SKM-1 (cell line): ENCODE results near the gene RUNX2.

Experiments used
- DNase-seq: peaks from one replicate; lab custom pipeline; 2025; ENCODE audit not compliant: unreplicated experiment; lab: John Stamatoyannopoulos, UW

The RUNX2 gene

DNA sequence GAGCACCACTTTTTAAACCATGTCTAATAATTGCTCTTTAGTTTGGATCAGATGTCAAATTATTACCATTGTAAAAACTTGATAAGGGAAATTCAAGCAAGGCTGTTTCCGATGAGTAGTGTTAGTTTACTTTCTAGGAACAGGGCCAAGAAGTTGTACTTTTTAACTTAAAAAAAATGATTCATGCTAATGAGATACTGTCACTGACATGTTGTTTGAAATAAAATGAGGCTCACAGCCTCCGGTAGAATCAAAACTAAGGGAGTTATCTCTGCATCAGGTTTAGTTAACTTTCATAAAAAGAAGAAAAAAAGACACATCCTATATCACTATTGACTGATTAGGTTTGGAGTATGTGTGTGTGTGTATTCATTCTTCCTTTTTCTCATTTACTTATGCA, 104.8 kb downstream of the RUNX2 start:
- DNase-seq: no peak

DNA sequence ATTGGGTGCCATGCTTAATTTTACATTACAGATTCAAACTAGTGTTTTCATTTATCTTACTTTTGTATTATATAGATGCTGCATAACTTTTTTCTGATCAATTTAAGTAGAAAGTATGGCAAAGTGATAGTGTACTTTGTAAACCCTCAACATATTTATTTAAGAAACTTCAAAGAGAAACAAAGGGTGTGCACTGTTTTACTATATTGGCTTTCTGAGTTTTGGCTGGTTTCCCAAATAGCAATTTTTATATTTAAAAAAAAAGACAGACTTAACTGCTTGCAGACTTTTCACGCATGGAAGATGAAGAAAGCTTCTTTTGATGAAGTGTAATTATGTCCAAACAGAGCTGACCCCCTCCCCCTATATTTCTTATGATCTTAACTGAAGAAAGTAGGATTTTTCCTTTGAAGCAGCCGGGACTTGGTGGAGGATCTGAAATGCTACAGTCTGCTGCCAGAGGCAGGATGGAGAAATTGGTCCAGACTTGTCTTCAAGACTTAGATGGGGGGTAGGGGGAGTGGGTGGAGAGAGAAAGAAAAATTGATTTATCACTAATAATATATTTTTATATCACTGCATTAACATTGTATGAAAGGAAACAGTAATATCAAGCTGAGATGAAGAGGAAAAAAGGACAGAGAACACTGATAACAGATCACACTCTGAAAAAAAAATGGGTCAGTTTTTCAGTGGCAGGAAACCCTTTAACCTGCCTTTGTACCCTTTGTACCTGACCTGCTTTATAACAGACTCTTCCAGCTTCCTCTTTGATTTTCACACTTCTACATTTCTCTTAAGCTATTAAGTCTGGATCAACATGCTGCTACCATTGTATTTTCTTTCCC, 105.6 kb downstream of the RUNX2 start:
- DNase-seq: no peak

DNA sequence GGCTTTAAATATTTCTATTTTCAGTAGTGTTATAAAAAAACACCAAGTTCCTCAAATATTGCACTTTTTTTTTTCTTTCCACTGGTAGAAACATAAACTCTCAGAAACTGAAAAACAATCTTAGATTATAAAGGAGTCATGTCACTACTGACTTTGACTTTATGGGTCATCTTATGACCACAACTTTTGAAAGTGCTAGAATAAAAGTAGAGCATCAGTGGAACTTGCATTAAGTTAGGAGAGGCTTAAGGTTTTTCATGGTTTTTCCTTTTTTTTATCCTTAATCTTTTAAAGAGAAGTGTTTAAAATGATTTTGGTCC, 106.2 kb downstream of the RUNX2 start:
- DNase-seq: no peak

DNA sequence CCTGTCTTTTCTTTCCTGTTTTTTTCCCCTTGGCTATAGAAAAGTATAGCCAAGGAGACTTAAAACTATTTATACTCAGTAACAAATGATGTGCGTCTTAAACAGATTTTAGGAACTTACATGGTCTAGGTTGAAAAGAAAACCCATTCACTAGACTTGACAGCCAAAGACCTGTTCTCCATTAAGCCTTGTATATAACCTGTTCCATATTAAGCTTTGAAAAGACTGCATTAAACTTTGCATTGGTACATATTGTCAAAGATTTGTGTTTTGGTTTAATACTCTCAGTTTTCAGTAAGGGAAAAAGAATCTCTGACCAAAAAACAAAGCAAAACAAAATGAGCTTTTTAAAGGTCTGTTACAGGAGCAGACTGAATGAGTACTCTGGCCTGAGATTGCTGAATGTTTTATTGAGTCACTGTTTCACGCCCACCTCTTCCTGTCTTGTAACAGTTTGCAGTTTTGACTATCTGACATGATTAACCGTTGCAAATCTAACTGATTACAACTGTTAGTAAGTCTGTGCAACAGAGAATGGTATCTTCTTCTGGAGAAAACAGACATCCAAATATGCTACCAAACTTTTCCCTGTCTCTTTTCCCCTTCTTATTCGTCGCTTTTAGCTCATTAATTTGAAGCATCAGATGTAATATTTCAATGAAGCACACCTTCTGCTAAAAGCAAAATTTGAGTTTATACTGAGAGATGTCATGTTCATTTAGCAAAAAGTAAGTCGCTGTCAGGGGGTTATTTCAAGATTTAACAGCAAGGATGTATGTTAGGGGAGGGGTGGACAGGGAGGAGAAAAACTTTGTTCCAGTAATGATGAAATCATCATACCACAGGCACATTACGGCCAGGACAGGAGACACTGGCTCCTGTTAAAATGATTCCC, 108.7 kb downstream of the RUNX2 start:
- peak; percentile 40 for DNase-seq

DNA sequence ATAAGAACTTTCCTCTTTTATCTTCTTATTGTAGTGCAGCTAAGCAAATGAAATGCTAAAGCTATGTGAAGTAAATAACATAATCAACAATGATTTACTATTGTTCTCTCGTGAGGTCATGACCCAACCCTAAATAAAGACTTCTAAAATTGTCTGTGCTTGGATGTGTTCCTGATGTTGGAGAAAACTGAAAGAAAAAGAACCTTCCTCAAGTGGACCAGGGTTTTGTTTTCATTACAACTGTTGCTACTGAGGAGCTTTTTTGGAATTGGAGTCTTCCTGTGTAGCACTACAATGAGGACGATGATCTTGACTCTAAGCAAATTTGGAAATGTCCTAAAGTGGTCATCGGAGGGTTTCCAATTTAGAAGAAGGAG, 109.3 kb downstream of the RUNX2 start:
- no peak for DNase-seq

DNA sequence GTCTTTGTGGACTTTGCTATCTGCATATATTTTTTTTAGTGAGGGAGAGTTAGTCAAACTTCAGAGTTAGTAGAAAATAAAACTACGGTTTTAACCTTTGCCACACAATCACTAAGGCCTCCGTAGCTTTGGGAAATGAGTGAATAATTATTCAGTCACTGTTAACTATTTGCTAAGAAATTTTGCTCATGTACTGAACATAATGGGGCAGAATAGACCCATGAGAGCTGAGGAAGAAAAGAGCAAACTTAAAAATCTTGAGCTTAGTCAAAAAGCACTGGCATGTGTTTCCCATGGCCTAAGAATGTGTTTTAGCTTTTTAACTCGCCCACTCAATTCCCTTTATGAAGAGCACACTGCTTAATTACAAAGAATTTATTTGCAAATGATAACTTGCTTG, 110.0 kb downstream of the RUNX2 start:
- DNase-seq: no peak

DNA sequence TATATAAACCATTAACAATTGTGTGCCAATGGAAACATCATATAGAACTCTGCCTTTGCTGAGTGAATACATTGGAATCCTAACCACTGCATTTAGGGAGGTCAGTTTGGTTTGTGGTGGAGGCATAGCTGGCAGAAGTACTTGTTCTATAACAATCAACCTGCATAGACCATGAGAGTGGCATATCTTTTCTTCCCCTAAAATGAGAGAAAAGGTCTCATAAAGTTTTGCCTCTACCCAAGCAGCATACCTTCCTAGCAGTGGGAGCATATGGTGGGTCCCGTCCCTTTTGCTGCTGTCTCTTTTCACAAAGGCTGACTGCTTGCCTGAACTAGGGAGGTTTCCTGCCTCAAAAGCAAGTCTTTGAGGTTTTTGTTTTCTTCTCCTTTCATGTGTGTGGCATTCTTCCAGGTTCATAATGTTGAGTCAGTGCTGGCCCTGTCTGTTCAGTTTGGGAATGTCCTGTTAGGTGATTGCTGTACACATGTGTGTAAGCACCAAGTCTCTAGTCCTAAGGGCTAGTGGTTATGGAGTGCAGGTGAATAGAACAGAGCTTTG, 110.8 kb downstream of the RUNX2 start:
- DNase-seq: no peak

DNA sequence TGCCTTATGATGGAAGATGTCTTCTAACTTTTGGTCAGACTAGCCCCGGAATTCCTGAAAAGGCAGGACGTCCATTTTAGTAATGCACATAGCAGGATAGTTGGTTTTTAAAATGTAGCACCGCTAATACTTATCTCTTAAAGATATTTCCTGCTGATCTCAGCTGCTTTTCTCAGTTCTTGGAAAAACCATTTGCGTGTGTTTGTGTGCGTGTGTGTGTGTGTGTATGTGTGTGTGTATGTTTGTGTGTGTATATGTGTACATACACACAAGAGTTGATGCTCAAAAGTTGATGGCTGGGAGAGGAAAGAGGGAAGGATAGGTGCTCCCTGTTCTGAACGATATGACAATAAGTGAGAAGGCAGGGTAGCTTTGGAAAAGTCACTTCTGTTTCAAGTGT, 111.3 kb downstream of the RUNX2 start:
- no peak for DNase-seq

DNA sequence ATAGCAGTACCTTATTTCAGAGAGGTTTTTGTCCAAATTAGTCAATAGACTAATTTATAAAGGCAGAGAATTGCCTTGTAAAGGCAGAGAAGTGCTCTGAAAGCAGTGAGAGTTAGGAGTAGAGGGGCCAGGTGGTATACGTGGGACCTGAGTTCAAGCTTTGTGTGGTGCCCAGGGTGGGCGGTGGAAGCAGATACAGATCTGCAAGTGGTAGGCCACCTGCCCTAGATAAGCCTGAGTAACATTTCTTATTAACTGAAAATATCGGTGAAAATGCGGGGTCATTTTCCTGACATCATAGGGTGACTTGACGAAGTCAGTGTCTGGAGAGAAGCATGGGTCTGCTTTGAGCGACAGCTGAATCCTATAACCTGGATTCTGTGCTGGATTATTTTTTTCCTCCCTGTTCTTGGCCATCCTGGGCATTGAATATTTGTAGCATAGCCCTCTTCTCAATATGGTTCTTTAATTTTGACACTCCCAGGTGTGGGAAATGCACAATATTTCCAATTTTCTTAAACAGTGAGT, 111.8 kb downstream of the RUNX2 start:
- DNase-seq: no peak

DNA sequence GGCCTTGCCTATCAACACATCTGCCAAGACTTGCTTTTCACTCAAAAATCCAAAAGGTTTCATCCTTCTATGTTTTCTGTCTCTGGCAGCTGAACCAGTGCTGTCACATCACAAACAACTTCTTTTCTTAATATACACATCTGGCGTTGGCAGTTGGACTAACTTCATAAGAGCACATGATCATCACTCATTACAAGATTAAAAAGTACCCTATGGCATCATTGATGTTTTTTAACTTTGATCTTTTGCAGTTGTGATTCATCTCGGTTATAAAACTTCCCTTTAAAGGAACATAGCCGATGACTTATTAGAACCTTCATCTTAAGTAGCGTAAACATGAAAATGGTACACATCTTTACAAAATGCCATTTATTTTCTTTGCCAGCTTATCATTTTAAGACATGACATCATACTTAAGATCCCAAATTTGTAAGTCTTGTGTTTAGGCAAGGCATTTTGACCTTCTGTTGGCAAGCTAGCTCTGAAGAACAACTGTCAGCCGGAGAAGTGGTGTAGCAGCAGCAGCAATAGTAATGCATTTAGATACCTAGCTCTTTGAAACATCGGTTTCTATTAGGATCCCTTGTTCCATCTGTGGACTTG, 113.8 kb downstream of the RUNX2 start:
- no peak for DNase-seq

DNA sequence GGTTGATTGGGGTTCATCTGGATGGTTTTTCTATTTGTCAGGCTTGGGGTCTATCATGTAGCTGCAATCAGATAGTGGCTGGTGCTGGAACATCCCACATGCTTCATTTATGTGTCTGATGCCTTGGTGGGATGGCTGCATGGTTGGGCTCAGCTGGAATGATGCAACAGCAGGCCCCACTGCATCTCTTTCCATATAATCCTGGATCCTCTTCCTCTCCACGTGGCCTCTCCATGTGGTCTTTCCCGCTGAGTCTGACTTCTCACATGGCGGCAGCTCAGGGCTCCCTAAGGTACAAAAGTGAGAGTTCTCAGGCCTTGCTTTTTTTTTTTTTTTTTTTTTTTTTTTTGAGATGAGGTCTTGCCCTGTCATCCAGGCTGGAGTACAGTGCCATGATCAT, 114.6 kb downstream of the RUNX2 start:
- DNase-seq: no peak

DNA sequence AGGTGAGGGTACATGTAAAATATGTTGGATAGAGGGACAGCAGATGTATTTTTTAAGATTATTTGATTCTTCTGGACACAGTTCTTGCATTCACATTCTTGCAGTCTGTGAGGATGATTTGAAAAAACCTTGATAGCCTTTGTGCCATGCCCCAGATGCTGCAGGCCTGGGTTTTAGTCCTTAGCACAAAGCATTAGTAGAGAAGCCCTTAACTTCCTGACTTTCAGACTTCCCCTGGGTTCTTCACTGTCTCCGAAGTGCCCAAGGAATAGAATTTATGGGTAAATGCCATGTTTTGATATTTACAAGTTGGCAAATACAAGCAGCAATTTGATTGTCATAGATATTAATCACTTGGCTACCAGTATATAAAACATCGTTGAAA, 117.2 kb downstream of the RUNX2 start:
- DNase-seq: peak; percentile 44

DNA sequence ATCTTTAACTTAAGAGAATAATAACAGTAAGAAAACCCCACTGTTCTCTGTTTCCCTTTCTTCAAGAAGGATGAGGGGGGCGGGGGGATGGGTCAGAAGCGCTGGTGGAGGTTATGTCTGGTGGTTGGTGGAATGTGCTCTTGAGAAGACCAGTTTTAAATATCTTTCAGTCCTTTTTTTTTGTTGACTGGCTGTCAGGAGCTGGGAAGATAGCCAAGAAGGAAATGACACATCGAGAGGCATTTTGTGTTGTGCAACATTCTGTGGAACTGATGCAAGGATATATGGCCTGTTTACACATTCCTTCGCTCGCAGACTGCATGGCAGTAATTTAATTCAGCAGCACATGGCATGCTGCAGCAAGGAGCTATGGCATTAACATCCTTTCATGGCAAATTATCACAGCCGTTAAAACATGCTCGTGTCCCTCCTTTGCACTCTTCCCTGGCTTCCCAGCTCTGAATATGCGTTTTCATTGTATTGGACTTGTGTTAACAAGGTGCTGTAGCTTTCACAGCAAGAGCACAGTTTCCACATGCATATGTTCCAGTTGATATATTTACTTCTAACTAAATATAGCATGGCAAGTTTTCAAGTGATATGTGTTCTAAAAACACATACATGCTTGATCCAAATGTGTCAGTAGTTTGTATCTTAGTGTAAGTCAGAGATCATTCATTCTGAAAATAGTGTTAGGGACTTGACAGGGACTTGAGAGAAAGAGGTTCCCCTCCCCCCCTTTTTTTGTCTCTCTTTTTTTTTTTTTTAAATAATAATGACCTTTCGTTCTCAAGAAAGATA, 117.8 kb downstream of the RUNX2 start:
- DNase-seq: peak; percentile 88

DNA sequence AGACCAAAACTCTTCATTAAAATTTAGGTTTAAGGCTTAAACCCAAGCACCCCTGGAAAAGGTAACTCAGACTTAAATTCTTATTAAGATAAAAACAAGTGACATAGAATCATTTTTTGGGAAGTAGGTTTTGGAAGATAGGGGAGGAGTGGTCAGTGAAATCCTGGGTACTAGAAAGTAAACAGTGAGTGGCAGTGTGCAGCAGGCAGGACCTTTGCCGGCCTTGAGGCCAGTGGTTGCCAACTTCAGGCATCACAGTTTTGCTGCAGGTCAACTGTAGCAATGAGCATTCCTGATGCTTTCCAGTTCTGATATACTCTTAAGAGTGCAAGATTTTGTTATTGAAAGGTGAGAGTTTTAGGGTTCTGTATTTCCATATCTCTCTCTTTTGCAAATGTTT, 118.9 kb downstream of the RUNX2 start:
- no peak for DNase-seq

DNA sequence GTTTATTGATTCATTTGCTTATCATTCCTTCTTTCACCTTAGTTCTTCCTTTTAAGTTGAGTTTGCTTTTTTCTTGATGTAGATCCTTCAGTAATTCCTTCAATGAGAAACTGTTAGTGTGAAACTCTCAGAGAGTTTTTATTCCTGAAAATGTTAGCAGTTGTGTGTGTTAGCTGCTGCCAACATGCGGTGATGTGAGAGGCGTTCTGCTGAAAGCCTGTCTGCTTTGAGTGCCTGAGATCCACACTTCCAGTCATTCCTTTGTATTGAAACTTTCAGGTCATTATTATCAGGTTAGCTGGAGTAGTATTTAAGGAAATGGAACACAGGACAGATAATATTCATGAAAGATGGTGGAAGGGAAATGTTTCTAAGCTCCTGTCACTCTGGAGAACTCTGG, 119.6 kb downstream of the RUNX2 start:
- no peak for DNase-seq

DNA sequence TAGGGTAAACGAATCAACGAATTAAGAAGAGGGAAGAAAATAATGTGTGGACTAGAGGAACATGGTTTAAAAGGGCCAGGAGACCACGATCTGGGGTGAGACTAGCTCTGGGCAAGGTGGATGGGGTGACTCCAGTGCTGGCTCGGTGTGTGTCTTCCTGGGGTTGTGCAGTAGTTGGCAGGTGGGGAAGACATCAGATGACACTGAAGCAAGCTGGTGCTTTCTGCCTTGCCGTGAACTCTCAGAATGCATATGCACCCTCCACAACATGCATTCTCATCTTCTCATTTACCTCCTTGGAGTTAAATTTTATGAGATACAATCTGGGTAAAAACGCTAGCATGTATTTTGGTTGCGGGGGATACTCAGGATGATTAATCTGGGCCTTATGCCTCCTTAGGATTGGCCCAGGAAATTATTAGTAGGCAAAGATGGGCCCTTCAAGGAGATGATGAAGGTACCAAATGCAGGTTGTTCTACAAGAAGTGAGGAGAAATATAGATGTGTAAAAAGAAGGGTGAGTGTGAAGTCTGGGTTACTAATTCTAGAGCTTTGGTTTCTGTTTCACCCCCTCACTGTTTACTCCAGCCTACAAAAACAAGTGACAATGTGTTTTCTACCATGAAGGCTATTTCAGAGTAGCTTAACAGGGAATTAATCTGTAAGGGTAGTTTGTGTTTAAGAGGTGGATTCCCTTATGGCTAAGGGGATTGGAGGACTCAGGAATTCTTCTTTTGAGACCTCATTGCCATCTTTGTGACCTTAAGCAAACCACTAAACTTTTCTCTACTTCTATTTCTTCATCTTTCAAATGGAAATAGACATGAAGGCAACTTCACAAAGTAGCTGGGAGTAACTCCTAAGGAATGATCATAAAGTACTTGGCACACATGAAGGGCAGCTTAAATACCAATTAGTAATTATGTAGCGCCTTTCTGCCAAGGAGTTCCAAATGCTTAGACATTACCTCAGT, 120.6 kb downstream of the RUNX2 start:
- DNase-seq: no peak

DNA sequence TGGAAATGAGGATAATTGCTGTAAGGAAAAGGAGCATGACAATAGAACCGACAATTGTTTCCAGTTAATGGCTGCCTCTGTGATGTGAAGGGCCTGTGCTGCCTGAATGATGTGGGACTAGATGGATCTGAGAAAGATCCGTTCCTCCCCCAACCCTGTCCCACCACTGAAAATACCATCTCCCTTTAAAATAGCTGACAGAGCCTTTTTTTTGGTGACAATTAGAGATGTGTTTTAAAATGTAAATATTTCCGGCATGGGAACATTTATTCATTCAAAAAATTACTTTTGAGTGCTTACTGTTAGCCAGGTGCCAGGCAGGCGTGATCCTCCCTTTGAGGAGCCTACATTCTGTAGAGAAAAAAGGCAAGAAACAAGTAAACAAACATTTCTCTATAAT, 122.0 kb downstream of the RUNX2 start:
- DNase-seq: no peak

DNA sequence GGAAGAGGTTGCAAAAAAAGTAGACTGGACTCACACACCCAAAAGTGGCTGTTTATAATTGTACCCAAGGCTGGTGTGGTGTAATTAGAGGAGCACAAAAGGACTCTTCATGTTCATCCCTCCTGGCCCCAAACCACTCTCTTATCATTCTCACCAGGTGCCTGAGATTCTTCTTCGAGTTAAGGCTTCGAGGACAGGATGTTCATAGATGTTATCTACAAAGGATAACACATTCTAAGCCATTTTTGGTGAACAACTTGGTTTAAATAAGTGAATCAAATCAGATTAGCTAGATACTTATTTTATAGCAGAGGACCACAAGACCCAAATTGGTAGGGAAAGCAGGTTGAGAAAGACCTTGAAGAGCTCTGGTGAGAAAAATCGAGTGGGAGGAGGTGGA, 122.7 kb downstream of the RUNX2 start:
- no peak for DNase-seq
